ENCODE measurements around the gene ACVR1B. TPM values are rescaled to one million over a fixed set of nuclear protein-coding genes. Genes with fewer than 3 reads are reported as not detected.

ACVR1B gene
- total and polyA plus RNA-seq, 2 of the 8 experiments (the other 6 are each of a cell fraction or from before 2014, with no cell fraction given) = 16.0 to 19.2 TPM

GRCh38 chr12:51963477-51963876 is 12.0 kb downstream of the ACVR1B start (continued):
- TF ChIP-seq, protein P1, sequence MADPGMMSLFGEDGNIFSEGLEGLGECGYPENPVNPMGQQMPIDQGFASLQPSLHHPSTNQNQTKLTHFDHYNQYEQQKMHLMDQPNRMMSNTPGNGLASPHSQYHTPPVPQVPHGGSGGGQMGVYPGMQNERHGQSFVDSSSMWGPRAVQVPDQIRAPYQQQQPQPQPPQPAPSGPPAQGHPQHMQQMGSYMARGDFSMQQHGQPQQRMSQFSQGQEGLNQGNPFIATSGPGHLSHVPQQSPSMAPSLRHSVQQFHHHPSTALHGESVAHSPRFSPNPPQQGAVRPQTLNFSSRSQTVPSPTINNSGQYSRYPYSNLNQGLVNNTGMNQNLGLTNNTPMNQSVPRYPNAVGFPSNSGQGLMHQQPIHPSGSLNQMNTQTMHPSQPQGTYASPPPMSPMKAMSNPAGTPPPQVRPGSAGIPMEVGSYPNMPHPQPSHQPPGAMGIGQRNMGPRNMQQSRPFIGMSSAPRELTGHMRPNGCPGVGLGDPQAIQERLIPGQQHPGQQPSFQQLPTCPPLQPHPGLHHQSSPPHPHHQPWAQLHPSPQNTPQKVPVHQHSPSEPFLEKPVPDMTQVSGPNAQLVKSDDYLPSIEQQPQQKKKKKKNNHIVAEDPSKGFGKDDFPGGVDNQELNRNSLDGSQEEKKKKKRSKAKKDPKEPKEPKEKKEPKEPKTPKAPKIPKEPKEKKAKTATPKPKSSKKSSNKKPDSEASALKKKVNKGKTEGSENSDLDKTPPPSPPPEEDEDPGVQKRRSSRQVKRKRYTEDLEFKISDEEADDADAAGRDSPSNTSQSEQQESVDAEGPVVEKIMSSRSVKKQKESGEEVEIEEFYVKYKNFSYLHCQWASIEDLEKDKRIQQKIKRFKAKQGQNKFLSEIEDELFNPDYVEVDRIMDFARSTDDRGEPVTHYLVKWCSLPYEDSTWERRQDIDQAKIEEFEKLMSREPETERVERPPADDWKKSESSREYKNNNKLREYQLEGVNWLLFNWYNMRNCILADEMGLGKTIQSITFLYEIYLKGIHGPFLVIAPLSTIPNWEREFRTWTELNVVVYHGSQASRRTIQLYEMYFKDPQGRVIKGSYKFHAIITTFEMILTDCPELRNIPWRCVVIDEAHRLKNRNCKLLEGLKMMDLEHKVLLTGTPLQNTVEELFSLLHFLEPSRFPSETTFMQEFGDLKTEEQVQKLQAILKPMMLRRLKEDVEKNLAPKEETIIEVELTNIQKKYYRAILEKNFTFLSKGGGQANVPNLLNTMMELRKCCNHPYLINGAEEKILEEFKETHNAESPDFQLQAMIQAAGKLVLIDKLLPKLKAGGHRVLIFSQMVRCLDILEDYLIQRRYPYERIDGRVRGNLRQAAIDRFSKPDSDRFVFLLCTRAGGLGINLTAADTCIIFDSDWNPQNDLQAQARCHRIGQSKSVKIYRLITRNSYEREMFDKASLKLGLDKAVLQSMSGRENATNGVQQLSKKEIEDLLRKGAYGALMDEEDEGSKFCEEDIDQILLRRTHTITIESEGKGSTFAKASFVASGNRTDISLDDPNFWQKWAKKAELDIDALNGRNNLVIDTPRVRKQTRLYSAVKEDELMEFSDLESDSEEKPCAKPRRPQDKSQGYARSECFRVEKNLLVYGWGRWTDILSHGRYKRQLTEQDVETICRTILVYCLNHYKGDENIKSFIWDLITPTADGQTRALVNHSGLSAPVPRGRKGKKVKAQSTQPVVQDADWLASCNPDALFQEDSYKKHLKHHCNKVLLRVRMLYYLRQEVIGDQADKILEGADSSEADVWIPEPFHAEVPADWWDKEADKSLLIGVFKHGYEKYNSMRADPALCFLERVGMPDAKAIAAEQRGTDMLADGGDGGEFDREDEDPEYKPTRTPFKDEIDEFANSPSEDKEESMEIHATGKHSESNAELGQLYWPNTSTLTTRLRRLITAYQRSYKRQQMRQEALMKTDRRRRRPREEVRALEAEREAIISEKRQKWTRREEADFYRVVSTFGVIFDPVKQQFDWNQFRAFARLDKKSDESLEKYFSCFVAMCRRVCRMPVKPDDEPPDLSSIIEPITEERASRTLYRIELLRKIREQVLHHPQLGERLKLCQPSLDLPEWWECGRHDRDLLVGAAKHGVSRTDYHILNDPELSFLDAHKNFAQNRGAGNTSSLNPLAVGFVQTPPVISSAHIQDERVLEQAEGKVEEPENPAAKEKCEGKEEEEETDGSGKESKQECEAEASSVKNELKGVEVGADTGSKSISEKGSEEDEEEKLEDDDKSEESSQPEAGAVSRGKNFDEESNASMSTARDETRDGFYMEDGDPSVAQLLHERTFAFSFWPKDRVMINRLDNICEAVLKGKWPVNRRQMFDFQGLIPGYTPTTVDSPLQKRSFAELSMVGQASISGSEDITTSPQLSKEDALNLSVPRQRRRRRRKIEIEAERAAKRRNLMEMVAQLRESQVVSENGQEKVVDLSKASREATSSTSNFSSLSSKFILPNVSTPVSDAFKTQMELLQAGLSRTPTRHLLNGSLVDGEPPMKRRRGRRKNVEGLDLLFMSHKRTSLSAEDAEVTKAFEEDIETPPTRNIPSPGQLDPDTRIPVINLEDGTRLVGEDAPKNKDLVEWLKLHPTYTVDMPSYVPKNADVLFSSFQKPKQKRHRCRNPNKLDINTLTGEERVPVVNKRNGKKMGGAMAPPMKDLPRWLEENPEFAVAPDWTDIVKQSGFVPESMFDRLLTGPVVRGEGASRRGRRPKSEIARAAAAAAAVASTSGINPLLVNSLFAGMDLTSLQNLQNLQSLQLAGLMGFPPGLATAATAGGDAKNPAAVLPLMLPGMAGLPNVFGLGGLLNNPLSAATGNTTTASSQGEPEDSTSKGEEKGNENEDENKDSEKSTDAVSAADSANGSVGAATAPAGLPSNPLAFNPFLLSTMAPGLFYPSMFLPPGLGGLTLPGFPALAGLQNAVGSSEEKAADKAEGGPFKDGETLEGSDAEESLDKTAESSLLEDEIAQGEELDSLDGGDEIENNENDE (IDR thresholded peaks at IDR 0.05; ENCODE audit: insufficient replicate concordance, low read length) = no peak
- no peak for TF ChIP-seq PHF8 (conservative IDR thresholded peaks at IDR 0.05; ENCODE audit: low read depth, low read length)
- TF ChIP-seq TCF12 (IDR thresholded peaks at IDR 0.05; ENCODE audit: low read depth, low read length) = no peak
- no peak for TF ChIP-seq BACH1 (IDR thresholded peaks at IDR 0.05; ENCODE audit: low read length)
- TF ChIP-seq CREB1 (IDR thresholded peaks at IDR 0.05) = no peak
- no peak for TF ChIP-seq SIX5 (IDR thresholded peaks at IDR 0.05; ENCODE audit: low read depth, low read length)
- TF ChIP-seq SIRT6 (IDR thresholded peaks at IDR 0.05; ENCODE audit: low read length) = no peak
- no peak for TF ChIP-seq SP2 (IDR thresholded peaks at IDR 0.05; ENCODE audit: low read length)
- no peak for TF ChIP-seq CHD2 (IDR thresholded peaks at IDR 0.05; ENCODE audit: low read length)
- no peak for TF ChIP-seq RXRA (IDR thresholded peaks at IDR 0.05; ENCODE audit: insufficient read depth, low read depth, low read length)
- no peak for TF ChIP-seq TAF1 (IDR thresholded peaks at IDR 0.05; ENCODE audit: low read depth, low read length)
- TF ChIP-seq SP1 (IDR thresholded peaks at IDR 0.05; ENCODE audit: low read depth, low read length) = no peak
- no peak for TF ChIP-seq RAD21 (IDR thresholded peaks at IDR 0.05 in 1 of 2, conservative IDR thresholded peaks at IDR 0.05 in 1 of 2; ENCODE audit: low read depth in 2 of 2, low read length in 2 of 2)
- no peak for TF ChIP-seq CBX5 (IDR thresholded peaks at IDR 0.05; ENCODE audit: low read depth, low read length)
